ENCODE measurements around the gene SMYD3. TPM values are rescaled to one million over a fixed set of nuclear protein-coding genes. Genes with fewer than 3 reads are reported as not detected.

SMYD3 gene
- total RNA-seq, 1 donor: 171 TPM

- peaks cover 9% of the 10 kb centered on the region for H3K4me1 ChIP-seq (ENCODE audit: insufficient read depth, low read length)
- H3K27ac ChIP-seq (ENCODE audit: low read depth, low read length): no peak overlapping the region
- H3K4me2 ChIP-seq (ENCODE audit: insufficient read depth, low read length): no peak overlapping the region
- H4K20me1 ChIP-seq (ENCODE audit: insufficient read depth, low read length): no peaks in the 10 kb centered on the region
- no peaks in the 10 kb centered on the region for H3K36me3 ChIP-seq (ENCODE audit: insufficient read depth, low read length)
- no peak for TF ChIP-seq CTCF (IDR thresholded peaks at IDR 0.05; ENCODE audit: extremely low read depth, low read depth, low read length)
- no peak overlapping the region for H3K4me3 ChIP-seq (ENCODE audit: insufficient read depth, low read length)
- H3K79me2 ChIP-seq (ENCODE audit: insufficient read depth, low read length): no peaks in the 10 kb centered on the region
- DNase-seq (ENCODE audit: insufficient read length, low spot score, missing footprints): peak; percentile 38
- no peak overlapping the region for H2AFZ ChIP-seq (ENCODE audit: low read length)
- no peaks in the 10 kb centered on the region for H3K9me3 ChIP-seq (ENCODE audit: low read depth, low read length)
- H3K27me3 ChIP-seq (ENCODE audit: insufficient read depth, low read length): no peaks in the 10 kb centered on the region
Measured at GRCh38 chr1:245700631-245701030, 806.4 kb downstream of the SMYD3 start.

Small RNA genes lying within 50 kb of the gene (small RNA-seq; reads per million reads assigned to genes)
- gene AL356583.2: not detected
- not detected for gene RF00019
- gene RNU6-1283P: not detected

Other genes starting within 250 kb of the SMYD3 start
- gene TFB2M, start 59.0 kb upstream of the SMYD3 start, total RNA-seq: 18.3 and 19.5 TPM in 2 replicates
- 21.2 and 25.7 TPM in 2 replicates for gene CNST, start 59.2 kb upstream of the SMYD3 start, total RNA-seq
- gene SCCPDH, start 217.1 kb upstream of the SMYD3 start, total RNA-seq: 49.9 and 56.3 TPM in 2 replicates